Thyroid gland (tissue), 4 donors: ENCODE results near the gene TCOF1. TPM values are rescaled to one million over a fixed set of nuclear protein-coding genes. Genes with fewer than 3 reads are reported as not detected.

ENCODE experiments used
- DNase-seq, 2 donors: peaks; one replicate each; pipeline ENCODE4 v3.0.0-alpha.2; 2019
- H3K27ac ChIP-seq, 3 donors: fragments of 200-600 bp; sonication (generic); 1 replicate in 2 of 3; 2 replicates in 1 of 3; pipeline ENCODE4 v1.5.1; 2016 to 2019; ENCODE audit warnings: mild to moderate bottlenecking in 1 of 3, moderate library complexity in 1 of 3
- H3K27me3 ChIP-seq: fragments of 200-600 bp; sonication (generic); one replicate; pipeline ENCODE4 v1.5.1; 2019
- H3K36me3 ChIP-seq, 2 donors: fragments of 200-600 bp; sonication (generic); one replicate each; pipeline ENCODE4 v1.5.1; 2016 to 2019
- H3K4me1 ChIP-seq, 2 donors: fragments of 200-600 bp; sonication (generic); one replicate each; pipeline ENCODE4 v1.5.1; 2017 to 2019
- H3K4me3 ChIP-seq, 3 donors: fragments of 200-600 bp; sonication (generic); replicated peaks in 1 of 3; 1 replicate in 2 of 3; 2 replicates in 1 of 3; pipeline ENCODE4 v1.5.1; 2016; ENCODE audit warnings: mild to moderate bottlenecking in 1 of 3
- H3K9me3 ChIP-seq: fragments of 200-600 bp; sonication (generic); one replicate; pipeline ENCODE4 v1.5.1; 2017
- CTCF ChIP-seq, 6 experiments: fragments of 200-600 bp in 3 of 6; fragments of 450-650 bp in 3 of 6; sonication (generic) in 3 of 6; IDR thresholded peaks; one replicate each; pipeline ENCODE4 v1.5.1; 2016 to 2019; ENCODE audit warnings: antibody characterized with exemption in 6 of 6, mild to moderate bottlenecking in 2 of 6, inconsistent platforms in 1 of 6, moderate library complexity in 1 of 6
- POLR2A ChIP-seq, 2 donors: fragments of 450-650 bp; IDR thresholded peaks; one replicate each; pipeline ENCODE4 v1.6.1; 2017; ENCODE audit warnings: antibody characterized with exemption in 2 of 2, mild to moderate bottlenecking in 2 of 2, moderate library complexity in 1 of 2
- WGBS, 2 donors: methylation state at CpG; one replicate each; pipeline ENCODE4 v1.1.5; 2017; 5-methylcytosine and 5-hydroxymethylcytosine counted together
- intact Hi-C: fragments of 100-400 bp; cut with DNase I; formaldehyde crosslinking; loops from one replicate; pipeline ENCODE4 v1.15.1; 2023
- total RNA-seq, 4 donors: library from RNA; depleted of rRNA; stranded (reverse); fragments of >200 nt; gene quantifications; one replicate each; pipeline ENCODE4 v1.2.3, GENCODE V29; 2016

Gene TCOF1
- total RNA-seq, 4 donors from 2014 or later: 20.7 to 28.0 (median 25.3) TPM

GRCh38 chr5:150316320-150316719 is 41.2 kb upstream of the TCOF1 start:
- Histone ChIP-seq H3K27me3 (no peaks in the 10 kb centered on the region), H3K4me3 (no peak overlapping the region), H3K4me1 (peaks cover 5 to 8% of the 10 kb centered on the region in 2 donors), H3K9me3 (no peaks in the 10 kb centered on the region), H3K27ac (no peak overlapping the region), H3K36me3 (no peaks in the 10 kb centered on the region)
- DNase-seq: no peak
- intact Hi-C loops: no loop called here
- 77 to 95% methylated on average over 3 of the region's 3 CpGs for WGBS, 2 donors
- TF ChIP-seq POLR2A (IDR thresholded peaks at IDR 0.05) (no peak), CTCF (IDR thresholded peaks at IDR 0.05) (no peak)

GRCh38 chr5:150317048-150318003 is 40.2 kb upstream of the TCOF1 start:
- DNase-seq: no peak
- WGBS, 2 donors: 80 to 87% methylated on average over 11 of the region's 11 CpGs
- no peak overlapping the region for H3K27ac ChIP-seq
- H3K27me3 ChIP-seq: no peaks in the 10 kb centered on the region
- peaks cover 5 to 8% of the 10 kb centered on the region in 2 donors for H3K4me1 ChIP-seq
- no peaks in the 10 kb centered on the region for H3K9me3 ChIP-seq
- intact Hi-C loops: no loop called here
- TF ChIP-seq POLR2A (IDR thresholded peaks at IDR 0.05): no peak
- TF ChIP-seq CTCF (IDR thresholded peaks at IDR 0.05): no peak
- no peak overlapping the region for H3K4me3 ChIP-seq
- no peaks in the 10 kb centered on the region for H3K36me3 ChIP-seq

- H3K36me3 ChIP-seq: no peaks in the 10 kb centered on the region
- H3K4me1 ChIP-seq: peaks cover 5 to 8% of the 10 kb centered on the region in 2 donors
- H3K27ac ChIP-seq: no peak overlapping the region
- no peaks in the 10 kb centered on the region for H3K9me3 ChIP-seq
- no peaks in the 10 kb centered on the region for H3K27me3 ChIP-seq
- intact Hi-C loops: no loop called here
- no peak overlapping the region for H3K4me3 ChIP-seq
- no peak for DNase-seq
- no peak for TF ChIP-seq POLR2A (IDR thresholded peaks at IDR 0.05)
- no peak for TF ChIP-seq CTCF (IDR thresholded peaks at IDR 0.05)
- WGBS, 2 donors: 60 to 68% methylated on average over 8 to 9 of the region's 9 CpGs
Observed at GRCh38 chr5:150318613-150319483, 38.6 kb upstream of the TCOF1 start.

- H3K27ac ChIP-seq: no peak overlapping the region
- intact Hi-C loops: no loop called here
- 93% methylated on average over 6 of the region's 6 CpGs for WGBS, 2 donors
Observed at GRCh38 chr5:150319484-150319790, 38.1 kb upstream of the TCOF1 start.

More at GRCh38 chr5:150319484-150319790, 38.1 kb upstream of the TCOF1 start:
- H3K9me3 ChIP-seq: no peaks in the 10 kb centered on the region
- H3K36me3 ChIP-seq: no peaks in the 10 kb centered on the region
- no peak overlapping the region for H3K4me3 ChIP-seq
- no peak for DNase-seq
- no peaks in the 10 kb centered on the region for H3K27me3 ChIP-seq
- no peak for TF ChIP-seq POLR2A (IDR thresholded peaks at IDR 0.05)
- no peak for TF ChIP-seq CTCF (IDR thresholded peaks at IDR 0.05)
- peaks cover 5 to 8% of the 10 kb centered on the region in 2 donors for H3K4me1 ChIP-seq
